GM21423 (cell line): Measurements from ENCODE around the gene TEX51.
A peak's percentile ranks its signal among the peaks of the same experiment; 100 is the strongest.

Experiments used
- ATAC-seq: cut with Tn5 transposase; IDR thresholded peaks from one replicate; pipeline ENCODE4 v1.9.1; 2021; ENCODE audit warnings: mild to moderate bottlenecking, moderate library complexity; ENCODE audit not compliant: unreplicated experiment

Gene TEX51

DNA sequence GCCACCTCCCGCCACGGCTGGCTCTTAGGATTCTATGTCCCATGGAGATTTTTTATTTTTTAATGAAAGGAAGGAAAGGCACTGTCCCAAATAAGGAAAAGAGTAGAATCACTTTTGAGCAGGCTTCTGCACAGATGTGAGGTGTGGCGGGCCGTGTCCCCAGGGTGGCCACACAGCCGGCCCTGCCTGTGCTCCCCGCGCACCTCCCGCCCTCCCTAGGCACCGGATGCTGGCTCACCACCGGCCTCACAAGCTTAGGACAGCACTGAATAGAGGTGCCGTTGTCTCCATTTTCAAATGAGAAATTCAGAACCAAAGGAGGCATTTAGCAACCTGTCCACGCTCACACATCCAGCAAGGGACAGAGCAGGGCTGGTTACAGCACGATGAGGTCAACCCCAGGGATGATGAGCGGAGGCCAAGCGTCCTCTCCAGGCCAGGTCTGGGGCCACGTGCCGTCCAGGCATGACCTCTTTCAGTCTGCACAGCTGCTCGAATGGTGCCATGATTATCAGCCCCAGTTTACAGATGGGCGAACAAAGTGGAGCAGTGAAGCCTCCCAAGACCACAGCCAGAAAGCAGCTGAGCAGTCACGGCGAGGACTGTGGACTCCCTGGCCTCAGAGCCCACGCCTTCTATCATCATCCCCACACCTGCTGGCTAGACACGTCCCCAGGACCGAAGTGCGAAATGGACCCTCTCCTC lies 20.7 kb upstream of the TEX51 start:
- no peak for ATAC-seq

DNA sequence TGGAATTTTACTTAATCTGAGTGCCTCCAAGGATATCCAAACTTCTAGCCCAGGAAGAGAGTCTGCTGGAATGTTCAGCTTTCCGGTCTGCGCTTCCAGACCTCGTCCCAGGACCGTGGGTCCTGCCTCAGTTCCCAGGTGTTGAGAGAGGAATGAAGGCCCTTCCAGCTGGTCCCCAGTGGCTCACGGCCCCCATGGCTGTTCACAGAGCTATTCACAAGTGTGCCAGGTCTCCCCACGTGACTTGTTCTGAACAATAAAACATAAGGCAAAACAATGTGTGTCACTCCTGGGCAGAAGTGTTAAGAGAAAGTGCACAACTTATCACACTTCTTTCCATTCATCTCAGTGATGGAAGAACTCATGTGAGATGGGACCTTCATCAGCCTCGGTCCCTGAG lies 20.1 kb upstream of the TEX51 start:
- ATAC-seq: no peak

DNA sequence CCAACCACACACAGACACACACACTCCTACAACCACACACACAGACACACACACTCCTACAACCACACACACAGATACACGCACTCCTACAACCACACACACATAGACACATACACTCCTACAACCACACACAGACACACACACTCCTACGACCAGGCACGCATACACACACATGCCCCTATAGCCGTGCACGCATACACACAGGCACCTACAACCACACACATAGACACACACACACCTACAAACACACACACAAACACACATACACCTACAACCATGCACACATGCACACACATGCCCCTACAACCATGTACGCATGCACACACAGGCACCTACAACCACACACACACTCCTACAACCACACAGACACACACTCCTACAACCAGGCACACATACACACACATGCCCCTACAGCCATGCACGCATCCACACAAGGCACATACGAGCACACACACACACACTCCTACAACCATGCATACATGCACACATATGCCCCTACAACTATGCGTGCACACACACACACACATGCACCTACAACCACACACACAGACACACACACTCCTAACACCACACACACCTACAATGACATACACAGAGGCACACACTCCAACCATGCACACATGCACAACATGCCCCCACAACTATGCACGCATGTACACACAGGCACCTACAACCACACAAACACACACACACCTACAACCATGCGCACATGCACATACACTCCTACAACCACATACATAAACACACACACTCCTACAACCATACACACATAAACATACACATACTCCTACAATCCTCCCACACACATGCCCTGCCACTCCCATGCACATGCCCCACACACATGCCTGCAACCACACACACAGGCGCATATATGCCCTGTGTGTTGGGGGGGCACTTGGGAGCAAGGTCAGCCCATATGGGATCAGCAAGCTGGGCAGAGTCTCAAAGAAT lies 19.1 kb upstream of the TEX51 start:
- no peak for ATAC-seq

DNA sequence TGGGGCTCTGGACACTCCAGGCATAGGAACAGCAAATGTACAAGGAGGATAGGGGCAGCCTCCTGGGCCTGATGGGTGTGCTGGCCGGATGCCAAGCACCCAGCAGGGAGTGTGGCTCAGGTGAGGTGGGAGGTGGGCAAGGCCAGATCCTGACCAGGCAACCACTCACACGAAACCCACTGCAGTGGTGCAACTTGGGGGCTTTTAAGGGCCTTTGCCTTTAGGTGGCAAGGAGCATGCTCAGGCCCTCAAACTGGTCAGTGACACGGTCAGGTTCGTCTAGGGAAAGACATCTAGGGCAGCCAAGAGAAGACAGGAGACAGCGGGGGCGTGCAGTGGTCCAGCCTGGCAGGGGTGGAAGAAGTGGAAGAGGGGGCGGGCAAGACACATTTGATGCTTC lies 18.4 kb upstream of the TEX51 start:
- no peak for ATAC-seq

- no peak for ATAC-seq
Observed at GRCh38 chr2:126880817-126881216, 17.9 kb upstream of the TEX51 start.

GRCh38 chr2:126881591-126881990 lies 17.1 kb upstream of the TEX51 start:
- ATAC-seq: no peak

- no peak for ATAC-seq
Observed at GRCh38 chr2:126882181-126882580, 16.5 kb upstream of the TEX51 start.

DNA sequence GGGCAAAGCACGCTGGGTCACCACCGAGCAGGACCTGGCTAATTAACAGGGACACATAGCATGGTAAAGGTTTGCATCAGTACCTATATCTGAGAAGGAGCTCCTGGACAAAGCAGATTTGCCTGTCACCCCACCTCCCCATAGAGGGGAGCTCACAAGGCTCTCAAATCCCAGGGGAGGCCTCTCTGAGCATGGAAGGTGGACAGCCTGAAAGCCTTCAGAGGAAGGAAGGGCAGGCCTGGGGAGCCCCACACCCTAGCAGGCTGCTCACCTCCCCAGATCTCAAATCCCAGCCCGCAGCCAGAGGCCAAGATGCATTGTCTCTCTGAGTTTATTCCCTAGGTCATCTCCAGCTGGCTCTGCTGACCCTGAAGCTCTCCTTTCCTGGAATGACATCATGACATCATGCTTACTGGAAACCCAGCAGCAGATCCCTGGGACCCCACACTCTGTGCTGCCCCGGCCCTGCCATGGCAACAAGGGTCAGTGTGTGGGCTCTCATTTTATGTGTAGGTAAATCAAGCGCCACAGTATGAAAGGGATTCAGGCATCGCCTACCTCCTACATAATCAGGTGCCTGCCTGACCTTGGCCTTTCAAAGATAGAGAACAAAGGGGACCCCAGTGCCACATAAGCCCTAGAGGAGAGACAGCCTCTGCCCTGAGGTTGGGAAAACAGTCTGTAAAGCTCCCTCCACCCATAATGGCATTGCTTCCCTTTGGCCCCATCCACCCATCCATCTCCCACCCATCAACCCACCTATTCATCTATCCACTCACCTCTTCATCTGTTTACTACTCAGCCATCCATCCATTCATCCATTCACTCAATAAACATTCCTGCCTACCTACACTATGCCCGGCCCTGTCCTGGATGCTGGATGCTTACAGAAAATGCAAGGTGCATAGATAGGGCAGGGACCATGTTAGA lies 15.7 kb upstream of the TEX51 start:
- ATAC-seq: no peak

DNA sequence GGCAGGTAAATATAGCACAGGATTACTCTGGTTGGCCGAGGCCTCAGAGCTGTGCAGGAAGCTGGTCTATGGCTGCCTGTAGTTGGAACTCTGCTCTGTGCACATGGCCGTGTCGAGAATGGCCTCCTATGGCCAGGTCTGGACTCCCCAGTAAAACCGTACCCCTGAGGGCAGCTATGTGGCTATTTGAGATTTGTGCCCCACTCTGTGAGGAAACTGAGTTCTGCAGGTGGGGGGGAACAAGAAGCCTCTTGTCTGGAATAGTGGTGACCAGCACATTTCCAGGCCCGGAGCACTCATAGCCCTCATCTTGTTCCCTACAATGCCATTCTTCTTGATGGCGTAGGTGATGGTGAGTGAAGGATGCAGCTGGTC lies 15.0 kb upstream of the TEX51 start:
- ATAC-seq: no peak

- ATAC-seq: no peak
Observed at GRCh38 chr2:126884861-126885750, 13.6 kb upstream of the TEX51 start.

DNA sequence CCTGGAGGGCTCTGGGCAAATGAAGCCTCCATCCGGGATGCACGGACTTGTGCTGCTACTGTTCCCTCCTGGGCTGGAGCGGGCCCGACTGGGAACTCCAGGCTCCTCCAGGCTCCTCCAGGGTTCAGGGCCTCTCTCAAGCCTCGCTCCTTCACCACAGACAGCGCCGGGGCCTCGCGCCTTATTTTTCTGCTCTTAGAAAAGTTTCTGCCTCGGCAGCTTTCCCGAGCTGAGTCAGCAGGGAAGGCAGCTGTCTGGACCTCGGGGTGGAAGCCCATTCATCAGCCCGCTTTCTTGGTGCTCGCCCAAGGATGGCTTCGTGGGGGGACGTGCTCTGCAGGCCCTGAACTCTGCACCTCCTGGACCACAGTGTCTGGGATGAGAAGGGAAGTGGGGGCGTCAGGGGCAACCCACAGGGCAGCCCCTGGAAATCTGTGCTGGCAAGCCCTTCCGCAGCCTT lies 12.9 kb upstream of the TEX51 start:
- no peak for ATAC-seq

GRCh38 chr2:126886211-126886915 lies 12.3 kb upstream of the TEX51 start:
- ATAC-seq: peak; percentile 67

DNA sequence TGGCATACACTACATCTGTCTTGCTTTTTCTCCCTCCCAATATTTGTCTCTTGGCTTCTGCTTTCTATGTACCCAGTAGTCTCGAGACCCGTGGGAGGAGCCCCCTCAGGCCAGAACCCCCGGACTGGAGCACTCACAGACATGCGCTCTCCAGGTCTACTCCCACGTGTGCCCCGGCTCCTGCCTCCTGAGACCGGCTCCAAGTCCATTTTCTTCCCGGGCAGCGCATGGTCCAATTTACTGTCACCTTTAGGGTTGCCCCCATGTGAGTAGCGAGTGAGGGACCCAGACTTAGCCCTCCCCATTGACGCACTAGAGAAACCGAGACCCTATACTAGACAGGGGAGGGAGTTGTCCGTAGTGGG lies 11.8 kb upstream of the TEX51 start:
- no peak for ATAC-seq

DNA sequence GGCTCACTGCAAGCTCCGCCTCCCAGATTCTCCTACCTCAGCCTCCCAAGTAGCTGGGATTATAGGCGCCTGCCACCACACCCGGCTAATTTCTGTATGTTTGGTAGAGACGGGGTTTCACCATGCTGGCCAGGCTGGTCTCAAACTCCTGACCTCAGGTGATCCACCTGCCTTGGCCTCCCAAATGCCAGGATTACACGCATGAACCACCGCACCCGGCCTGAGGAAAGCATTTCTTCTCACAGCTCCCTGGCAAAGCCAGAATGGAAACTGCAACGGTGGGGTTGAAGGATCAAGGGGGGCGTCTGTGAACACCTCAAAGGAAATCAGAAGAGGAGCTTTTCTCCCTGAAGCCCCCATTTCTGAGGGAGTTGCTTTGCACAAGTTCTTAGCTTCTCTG lies 11.2 kb upstream of the TEX51 start:
- no peak for ATAC-seq

- ATAC-seq: no peak
Observed at GRCh38 chr2:126888046-126888445, 10.6 kb upstream of the TEX51 start.

DNA sequence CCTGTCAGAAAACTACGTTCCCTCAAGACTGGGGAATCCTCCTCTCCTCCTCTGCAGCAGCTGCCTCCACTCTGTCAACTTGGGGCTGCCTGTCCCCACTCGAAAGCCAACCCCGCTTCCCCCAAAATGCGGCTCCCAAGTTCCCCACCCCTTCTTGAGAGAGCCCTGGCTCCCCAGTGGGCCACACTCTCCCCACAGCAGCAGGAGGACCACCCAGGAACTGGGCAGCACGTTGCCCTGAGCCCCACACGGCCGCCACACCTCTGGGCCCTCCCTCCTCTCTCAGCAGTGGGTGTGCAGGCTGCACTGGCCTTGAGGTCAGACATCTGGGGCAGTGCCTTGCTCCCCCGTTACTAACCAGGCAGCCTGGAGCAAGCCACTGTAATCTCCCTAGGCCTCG lies 9.6 kb upstream of the TEX51 start:
- no peak for ATAC-seq

GRCh38 chr2:126889496-126890135 lies 9.1 kb upstream of the TEX51 start:
- ATAC-seq: no peak

DNA sequence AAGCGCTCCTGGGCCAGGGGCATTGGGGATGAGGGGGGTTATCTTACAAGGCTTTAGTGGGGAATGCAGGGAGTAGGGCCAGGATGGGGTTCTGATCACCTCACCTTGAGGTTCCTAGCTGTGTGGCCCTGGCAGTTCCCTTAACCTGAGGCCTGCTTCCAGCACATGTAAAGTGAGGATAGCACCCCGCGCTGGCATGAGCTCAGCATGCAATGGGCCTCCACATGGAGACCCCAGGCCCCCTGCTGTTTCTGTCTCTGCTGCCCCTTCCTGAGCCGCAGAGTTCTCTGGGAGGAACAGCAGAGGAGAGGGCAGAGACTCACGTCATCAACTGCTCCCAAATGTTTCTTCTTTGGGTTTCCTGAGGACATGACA lies 8.6 kb upstream of the TEX51 start:
- ATAC-seq: no peak
